GM18505 (cell line): ENCODE results near the gene CDH12.
"Not testable (repeated sequence)": the region's sequence is repeated elsewhere in the genome, so short reads cannot be mapped to it uniquely, and the experiment has no call there.

Source experiments
- ATAC-seq: cut with Tn5 transposase; IDR thresholded peaks from one replicate; pipeline ENCODE4 v1.9.1; 2021; ENCODE audit not compliant: unreplicated experiment
- POLR2A ChIP-seq: IDR thresholded peaks from 4 replicates; pipeline ENCODE4 v1.6.1; 2011; ENCODE audit warnings: borderline replicate concordance; ENCODE audit not compliant: insufficient read depth, insufficient read length; ENCODE audit errors: extremely low read depth

The CDH12 gene

DNA sequence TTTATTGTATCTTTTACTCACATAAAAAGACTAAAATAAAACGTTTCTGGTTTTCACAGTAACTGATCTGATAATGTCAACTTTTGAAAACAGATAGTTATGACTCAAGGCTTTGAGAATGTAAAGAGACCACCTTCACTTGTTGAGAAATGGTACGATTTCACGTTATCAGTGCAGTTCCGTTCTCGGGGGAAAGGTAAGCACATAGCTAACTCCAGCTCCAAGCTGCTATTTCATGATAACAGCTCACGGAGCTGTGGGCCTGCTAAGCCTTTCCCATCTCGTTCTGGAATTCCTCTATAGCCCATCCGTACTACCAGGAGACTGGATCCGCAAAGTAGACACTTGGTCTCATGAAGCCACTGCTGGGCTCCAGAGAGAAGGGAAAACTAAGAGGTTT lies 701.3 kb downstream of the CDH12 start:
- not testable (repeated sequence) for ATAC-seq

DNA sequence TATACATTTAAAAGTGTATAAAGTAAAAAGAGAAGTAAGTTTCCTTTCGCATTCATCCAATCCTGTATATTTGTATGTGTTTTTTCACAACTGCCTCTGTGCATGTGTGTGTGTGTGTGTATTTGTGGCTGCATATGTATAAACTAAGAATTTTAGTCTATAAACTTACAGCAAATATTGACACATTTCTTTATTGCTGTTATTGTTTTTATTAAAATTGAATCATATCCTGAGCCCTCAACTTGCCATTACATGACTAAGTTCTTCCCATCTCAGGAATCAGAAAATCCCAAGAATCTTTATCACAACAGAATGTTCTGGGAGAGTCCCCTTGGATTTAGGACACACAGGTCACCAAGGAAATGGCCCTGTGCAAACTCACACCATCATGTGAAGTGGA lies 712.7 kb downstream of the CDH12 start:
- ATAC-seq = not testable (repeated sequence)

DNA sequence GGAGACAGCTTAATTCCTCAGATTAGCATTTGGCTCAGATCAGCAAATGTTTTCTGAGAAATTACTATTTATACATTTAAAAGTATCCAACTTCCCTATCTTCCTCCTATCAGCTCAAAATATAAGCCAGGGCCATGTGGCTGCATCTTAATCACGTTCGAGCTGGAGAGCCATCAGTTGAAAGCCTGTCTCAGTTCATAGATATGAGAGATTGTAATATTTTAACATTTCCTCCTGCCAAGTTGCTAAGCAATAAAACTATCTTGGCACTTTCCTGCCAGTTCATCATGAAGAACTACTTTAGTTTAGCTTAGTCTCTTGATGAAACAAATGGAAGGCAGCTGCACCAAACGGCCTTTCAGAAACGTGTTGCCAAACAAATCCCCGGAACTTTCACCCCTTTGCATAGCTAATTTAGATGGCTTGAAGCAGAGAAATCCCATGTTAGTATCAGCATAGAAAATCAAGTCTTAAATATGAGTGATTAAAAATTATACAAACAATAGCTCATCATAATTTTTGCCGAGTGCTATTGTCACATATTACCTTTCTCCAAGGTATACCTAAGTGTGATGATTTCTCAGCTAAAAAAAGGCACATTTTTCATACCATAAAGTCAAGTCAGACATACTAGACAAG lies 713.4 kb downstream of the CDH12 start:
- ATAC-seq = not testable (repeated sequence)

DNA sequence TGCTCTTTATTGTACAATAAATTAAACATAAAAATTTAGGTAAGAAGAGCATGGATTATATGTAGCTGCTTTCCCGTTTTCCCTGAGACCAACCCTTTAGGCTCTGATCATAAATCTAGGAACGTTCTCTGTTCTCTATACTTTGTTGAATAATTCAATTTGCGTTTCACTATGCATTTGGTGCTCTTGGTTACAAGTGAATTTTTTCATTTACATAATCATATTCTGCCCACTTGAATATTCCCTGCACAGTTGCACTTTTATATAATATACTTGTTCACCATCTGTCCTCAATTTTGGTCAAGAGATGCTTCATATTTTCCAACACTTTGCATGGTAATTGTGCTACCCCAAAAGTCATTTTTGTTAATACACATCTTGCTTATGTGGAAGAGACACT lies 741.8 kb downstream of the CDH12 start:
- TF ChIP-seq POLR2A = no peak
- ATAC-seq = no peak

DNA sequence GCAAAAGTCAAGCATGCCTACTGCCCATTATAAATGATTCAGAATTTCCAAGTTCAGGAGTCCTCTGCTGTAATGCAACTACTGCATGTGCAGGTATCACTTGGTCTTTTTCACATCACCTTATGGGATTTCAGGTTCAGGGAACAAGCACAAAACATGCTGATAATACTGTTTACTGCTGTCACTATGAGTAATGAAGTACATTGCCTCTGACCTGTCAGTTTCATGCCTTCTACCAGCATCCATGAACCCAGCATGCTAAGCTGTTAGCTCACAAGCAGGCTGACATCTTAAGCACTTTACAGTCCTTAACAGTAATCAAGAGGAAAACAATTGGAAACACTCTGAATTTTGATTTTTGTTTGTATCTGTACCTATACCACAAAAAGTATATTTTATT lies 743.8 kb downstream of the CDH12 start:
- TF ChIP-seq POLR2A = no peak
- ATAC-seq = no peak

DNA sequence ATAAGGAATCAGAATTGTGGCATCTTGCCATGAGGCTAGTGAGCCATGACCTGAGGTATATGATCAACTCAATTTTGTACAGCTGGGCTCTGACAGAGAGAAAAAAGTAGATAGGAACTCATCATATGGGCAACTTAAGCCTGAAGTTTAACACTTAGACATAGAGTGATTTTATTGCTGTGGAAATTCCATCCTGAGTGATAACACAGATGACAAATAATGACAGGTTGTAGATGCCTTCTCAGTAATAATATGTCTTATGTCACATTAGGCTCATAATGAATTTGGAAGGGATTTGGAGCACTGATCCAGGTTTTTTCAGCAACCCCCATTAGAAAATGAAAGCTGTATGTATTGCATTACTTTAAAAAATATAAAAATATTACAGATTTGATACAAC lies 744.6 kb downstream of the CDH12 start:
- no peak for ATAC-seq
- no peak for TF ChIP-seq POLR2A

DNA sequence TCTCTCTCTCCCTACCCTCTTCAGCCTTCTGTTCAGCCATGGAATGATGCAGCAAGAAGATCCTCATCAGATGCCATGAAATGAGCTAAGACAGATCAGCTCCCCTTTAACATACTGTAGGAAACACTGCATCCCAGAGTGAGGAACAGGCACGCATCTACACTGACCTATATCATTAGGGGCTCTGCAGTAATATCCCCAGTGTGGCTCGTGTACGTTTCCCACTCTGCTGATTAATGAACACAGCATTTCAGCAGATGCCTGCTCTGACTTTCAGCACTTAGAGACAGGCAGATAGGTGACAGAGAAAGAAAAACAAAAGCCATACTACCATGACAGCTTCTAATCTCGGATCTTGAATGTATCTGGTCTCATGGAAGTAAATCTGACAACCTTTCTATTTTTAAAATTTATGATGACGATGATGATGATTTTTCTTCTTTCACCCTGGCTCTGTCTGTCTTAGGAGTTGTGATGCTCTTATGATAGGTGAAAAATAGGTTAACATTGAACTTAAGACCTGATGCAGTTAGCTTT lies 750.3 kb downstream of the CDH12 start:
- no peak for TF ChIP-seq POLR2A
- ATAC-seq = no peak

DNA sequence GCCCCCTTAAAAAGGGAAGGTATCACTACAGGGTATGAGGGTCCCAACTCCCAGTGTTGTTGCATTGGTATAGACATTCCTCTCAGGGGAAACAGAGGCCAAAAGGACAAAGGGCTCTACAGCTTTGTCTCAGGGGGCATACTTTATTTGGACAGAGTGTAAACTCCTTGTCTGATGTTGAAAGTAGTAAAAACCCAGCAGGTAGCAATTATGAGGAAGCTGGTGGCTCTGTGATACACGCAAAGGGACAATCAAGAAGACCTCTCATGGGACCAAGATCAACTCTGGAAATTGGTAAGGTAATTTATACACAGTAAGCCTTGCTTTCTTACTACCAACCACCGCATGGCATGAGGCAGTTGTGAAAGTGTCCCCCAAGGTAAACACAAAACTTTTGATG lies 764.6 kb downstream of the CDH12 start:
- ATAC-seq = no peak

DNA sequence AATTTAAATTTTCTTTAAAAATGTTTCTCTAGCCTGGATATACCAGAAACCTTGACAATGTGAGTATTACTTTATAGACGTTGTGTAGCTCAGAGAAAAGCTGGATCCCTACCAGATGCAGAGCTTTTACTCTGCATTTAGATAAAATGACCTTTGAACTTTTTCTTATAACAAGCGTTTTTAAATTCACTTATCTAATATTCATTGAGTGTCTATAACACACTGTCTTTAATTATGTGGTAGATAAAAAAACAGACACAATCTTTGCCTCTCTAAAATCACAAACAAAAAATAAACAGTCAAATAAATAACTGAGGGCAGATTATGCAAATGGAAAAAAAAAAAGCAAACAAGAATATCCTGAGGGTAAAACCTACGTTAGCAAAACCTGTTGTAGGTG lies 773.6 kb downstream of the CDH12 start:
- TF ChIP-seq POLR2A = no peak
- no peak for ATAC-seq

More for the DNA sequence above, 764.6 kb downstream of the CDH12 start:
- no peak for TF ChIP-seq POLR2A

DNA sequence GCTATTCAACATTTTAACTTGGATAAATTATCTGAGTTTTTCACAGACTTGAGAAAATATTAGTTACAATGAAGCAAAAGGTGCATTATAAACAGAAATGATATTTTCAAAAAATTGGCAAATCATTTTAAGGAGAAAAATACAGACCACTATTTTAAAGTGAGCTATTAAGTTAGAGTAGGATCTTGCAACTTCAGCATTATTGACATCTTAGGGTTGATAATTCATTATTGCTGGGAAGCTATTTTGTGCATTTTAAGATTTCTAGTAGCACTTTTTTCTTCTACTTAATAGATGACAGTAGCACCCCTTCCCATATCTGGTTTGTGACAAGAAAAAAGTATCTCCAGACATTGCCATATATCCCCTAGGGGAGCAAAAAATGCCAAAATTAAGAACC lies 774.1 kb downstream of the CDH12 start:
- no peak for ATAC-seq
- TF ChIP-seq POLR2A = no peak

DNA sequence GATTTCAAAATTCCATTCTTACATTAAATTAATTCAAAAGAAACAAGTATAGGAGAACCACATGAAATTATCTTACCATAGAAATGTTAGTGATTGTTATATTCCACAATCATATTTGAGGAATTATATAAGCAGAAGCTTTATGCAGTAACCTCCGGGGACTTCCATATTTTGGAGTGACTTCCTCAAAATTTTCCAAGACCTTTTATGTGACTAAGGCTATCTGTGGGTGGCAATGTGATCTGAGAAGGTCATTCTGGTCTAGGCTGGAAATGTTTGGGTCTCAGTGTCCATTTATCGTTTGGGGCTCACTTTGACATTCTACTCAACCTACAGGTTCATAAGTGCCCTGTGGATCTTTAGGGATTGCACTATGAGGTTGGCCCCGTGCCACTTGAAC lies 776.6 kb downstream of the CDH12 start:
- no peak for TF ChIP-seq POLR2A
- ATAC-seq = no peak

DNA sequence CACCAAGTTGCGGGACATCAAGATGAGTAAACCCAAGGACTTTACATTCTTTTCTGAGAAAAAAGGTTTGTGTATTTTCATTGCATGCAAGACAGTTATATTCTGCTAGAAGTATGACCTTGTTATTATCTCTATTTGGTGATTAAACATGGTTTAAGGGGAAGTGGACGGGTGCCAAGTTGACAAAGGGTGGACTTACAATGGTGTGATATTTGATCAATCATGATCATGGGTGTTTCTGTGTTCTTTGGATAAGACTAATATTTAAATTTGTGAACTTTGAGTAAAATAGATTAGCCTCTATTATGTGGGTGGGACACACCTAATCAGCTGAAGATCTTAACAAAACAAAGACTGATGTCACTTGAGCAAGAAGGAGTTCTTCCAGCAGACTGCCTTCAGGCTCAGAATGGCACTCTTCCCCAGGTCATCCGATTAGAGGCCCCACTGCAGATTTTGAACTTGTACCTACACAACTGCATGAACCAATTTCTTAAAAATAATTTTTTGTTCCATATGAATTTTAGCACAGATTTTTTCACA lies 782.9 kb downstream of the CDH12 start:
- ATAC-seq = no peak
- no peak for TF ChIP-seq POLR2A

DNA sequence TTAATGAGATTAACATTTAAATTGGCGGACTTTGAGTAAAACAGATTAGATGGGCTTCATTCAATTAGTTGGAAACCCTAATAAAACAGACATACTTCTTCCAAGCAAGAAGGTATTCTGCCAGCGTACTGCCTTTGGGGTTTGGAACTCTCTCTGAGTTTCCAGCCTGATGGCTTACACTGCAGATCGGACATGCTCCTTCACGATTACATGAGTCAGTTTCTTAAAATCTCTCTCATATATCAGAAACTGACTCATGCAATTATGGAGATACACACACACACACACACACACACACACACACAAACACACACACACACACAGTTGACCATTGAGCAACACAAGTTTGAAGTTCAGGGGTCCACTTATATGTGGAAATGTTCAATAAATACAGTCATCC lies 789.4 kb downstream of the CDH12 start:
- no peak for TF ChIP-seq POLR2A
- ATAC-seq = no peak

DNA sequence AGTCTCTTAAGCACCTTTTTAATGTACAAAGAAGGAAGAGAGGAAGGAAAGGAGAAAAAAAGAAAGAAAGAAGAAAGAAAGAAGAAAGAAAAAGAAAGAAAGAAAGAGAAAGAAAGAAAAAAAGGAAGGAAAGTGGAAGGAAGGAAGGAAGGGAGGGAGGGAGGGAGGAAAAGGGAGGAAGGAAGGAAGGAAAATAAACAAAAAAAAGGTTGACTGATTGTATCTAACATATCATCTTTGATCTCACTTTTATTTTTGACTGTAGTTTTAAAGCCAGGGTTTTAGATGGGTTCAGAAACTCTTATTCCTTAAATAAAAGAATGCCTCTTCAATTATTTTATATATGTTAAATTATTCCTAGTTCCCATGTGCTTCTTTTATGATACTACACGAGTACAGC lies 794.5 kb downstream of the CDH12 start:
- no peak for ATAC-seq
- no peak for TF ChIP-seq POLR2A

DNA sequence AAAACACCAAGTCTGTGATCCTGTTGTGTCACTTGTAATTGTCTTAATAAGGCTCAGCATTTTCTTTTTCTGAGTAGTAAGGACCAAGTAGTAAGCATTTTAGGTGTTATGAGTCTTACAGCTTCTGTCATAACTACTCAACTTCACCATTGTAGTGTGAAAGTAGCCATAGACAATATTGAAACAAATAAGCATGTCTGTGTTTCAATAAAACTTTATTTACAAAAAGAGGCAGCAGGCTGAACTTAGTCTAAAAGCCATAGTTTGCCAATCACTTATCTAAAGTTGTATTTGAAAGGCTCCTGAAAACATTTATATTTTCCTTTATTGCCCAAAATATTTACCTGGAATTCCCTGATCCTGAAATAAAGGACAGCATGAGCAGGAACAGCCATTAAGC lies 796.1 kb downstream of the CDH12 start:
- no peak for TF ChIP-seq POLR2A
- ATAC-seq = no peak

DNA sequence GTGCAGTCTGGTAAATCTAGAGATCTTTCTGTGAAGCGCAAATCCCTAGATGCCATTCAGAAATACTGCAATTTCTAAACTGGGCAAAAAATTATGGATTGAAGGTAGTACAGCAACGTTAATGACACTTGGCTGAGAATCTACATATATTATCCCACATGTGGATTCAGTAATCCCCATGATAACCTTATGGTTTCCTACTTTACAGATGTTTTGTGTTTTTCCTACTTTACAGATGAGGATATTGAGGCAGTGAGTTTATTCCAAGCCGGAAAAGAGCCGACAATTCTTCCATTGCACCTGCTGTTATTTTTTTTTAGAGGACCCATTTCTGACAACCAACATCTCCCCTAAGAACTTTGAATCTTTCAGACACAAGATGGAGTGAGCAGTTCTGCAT lies 796.5 kb downstream of the CDH12 start:
- ATAC-seq = no peak
- TF ChIP-seq POLR2A = no peak

DNA sequence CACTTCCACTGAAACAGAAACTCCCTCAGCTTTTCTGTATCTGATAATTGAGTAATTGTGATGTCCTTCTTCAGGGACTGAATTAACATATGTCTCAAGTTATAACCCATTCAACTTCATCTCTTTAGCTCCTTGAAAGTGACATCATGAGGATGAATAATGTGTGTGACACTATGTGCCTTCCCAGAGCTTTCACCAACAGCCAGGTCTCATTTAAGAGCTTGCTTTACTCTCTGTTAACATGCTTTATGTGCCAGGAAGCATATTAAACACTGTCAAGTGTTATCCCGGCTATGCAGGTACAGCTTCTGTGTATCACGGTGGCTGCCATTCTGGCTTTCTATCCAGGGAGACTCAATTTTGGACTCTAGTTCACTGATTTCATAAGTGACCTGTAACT lies 799.9 kb downstream of the CDH12 start:
- TF ChIP-seq POLR2A = no peak
- ATAC-seq = no peak
